IPS DF 4.7 (cell line): ENCODE results near the gene SMG9.
"Not testable (repeated sequence)": the region's sequence is repeated elsewhere in the genome, so short reads cannot be mapped to it uniquely, and the experiment has no call there.

Experiments used
- DNase-seq: peaks from one replicate; pipeline ENCODE4 v3.0.0-alpha.2; 2013; ENCODE audit warnings: low spot score; ENCODE audit errors: extremely low read depth

The SMG9 gene

GRCh38 chr19:43691755-43692154 is 63.0 kb downstream of the SMG9 start:
- no peak for DNase-seq

- DNase-seq: no peak
Observed at GRCh38 chr19:43690890-43691289, 63.9 kb downstream of the SMG9 start.

DNA sequence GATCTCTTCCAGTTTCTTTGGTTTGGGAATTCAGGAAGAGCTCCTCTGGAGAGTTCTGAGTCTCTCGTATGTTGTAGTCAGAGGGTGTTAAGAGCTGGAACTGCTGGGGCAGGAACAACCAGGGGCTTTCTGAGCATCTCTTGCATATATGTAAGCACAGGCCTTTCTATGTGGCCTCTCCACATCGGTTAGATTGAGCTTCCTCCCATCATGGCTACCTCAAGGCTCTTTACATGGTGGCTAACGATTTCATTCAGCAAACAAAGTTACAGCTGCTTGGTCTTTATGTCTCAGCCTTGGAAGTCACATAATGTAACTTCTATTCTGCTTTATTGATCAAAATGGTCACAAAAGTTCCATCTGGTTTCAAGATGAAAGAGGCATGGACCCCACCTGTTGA is 64.3 kb downstream of the SMG9 start:
- no peak for DNase-seq

GRCh38 chr19:43688059-43688701 is 66.6 kb downstream of the SMG9 start:
- DNase-seq: no peak

GRCh38 chr19:43687660-43687997 is 67.1 kb downstream of the SMG9 start:
- no peak for DNase-seq

GRCh38 chr19:43684326-43684725 is 70.4 kb downstream of the SMG9 start:
- DNase-seq: no peak

GRCh38 chr19:43683905-43684304 is 70.9 kb downstream of the SMG9 start:
- DNase-seq: no peak

DNA sequence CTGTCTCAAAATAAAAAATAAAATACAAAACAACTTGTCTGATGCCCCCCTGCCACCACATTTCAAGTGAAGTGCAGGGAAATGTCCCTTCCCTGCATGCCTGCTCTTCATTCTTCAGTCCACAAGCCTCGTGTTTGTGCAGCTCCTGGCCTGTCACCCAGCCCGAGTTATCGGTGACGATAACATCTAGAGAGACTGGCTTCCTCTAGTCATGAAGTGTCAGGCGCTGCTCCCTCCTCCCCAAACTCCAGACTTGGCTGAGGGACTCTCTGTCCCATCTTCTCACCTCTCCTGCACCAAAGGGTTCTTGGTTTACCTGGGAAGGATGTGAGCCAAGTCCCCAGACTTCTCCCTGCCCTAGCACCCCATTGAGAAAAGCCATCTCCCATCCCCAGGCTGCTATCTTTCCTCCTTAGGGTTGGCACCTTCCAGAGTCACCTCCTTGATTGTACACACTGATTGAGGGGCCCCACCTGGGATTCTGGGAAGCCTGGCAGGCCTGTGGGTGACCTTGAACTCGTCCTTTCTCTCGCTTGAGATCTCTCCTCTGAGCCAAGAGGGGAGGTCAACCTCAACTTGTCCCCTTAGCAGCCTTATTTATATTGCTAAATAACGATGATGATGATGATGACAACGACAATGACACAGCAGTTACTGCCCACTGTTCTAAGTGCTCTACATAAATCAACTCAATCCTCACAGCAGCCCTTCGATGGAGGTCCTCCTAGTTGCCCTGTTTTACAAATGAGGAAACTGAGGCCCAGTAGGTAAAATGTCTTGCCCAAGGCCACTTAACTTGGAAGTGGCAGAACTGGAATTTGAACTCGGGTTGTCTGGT is 71.7 kb downstream of the SMG9 start:
- no peak for DNase-seq

DNA sequence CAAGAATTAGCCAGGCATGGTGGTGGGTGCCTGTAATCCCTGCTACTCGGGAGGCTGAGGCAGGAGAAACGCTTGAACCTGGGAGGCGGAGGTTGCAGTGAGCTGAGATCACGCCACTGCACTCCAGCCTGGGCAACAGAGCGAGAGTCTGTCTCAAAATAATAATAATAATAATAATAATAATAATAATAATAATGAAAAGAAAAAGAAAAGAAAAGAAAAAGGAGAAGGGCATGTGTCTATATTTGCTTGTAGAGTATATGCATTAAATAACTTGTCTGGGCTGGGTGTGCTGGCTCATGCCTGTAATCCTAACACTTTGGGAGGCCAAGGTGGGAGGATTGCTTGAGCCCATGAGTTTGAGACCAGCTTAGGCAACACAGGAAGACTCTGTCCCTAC is 72.5 kb downstream of the SMG9 start:
- DNase-seq: not testable (repeated sequence)

DNA sequence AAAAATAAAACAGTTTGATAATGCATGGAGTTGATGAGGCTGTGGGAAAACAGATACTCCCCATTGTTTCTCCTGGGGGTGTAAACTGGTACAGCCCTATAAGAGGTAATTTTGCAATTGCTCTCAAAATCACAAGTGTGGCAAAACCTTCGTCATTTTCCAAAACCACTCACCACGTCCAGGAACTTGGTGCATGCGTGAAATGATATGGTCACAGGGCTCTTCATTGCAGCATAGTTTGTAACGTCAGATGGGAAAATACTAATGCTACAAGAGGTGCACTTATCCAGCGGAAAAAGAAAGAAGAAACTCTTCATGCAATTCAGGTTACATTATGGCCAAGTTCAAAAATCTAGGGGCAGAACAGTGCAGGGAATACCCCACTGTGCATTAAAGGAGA is 72.9 kb downstream of the SMG9 start:
- no peak for DNase-seq

DNA sequence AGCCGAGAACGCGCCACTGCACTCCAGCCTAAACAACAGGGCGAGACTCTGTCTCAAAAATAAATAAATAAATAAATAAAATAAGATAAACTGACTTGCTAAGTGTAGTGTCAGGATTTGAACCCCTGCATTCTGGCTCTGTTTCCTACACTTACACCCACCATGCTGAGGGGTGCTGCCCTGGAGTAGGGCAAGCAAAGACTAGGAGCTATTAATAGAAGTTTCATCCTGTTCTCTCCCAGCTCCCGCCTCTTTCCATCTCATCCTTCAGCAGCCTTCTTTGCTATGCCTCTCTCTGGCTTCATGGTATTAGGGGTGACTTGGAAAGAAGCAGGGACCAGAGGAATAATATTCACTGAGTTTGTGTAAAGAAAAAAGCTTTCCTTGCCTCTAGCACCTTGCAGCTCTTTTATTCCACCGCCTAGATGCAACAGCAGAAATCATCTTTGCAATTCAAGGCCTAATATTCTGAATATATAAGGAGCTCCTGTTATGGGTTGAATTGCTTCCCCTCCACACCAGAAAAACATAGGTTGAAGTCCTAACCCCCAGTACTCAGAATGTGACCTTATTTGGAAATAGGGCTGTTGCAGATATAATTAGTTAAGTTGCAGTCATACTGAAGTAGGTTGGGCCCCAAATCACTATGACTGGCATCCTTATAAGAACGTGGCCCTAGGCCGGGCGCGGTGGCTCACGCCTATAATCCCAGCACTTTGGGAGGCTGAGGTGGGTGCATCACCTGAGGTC is 76.1 kb downstream of the SMG9 start:
- no peak for DNase-seq
